C4-2B (cell line): Measurements from ENCODE around the gene NR3C2.

ENCODE experiments used
- H3K27ac ChIP-seq: fragments of 450-650 bp; 2 replicates; pipeline ENCODE4 v1.5.1; 2017
- CTCF ChIP-seq: fragments of 450-650 bp; conservative IDR thresholded peaks from 2 replicates; pipeline ENCODE4 v1.5.1; 2017; ENCODE audit warnings: mild to moderate bottlenecking
- ZFX ChIP-seq: fragments of 450-650 bp; IDR thresholded peaks from 2 replicates; pipeline ENCODE4 v1.6.1; 2017

The NR3C2 gene

GRCh38 chr4:148068065-148068911 lies 373.9 kb downstream of the NR3C2 start:
- TF ChIP-seq ZFX, result no peak
- TF ChIP-seq CTCF, result no peak
- no peak overlapping the region for H3K27ac ChIP-seq

- TF ChIP-seq ZFX, result no peak
- TF ChIP-seq CTCF, result no peak
- H3K27ac ChIP-seq, result no peak overlapping the region
Measured at GRCh38 chr4:148067301-148067916, 374.8 kb downstream of the NR3C2 start.

- TF ChIP-seq CTCF (no peak), ZFX (no peak)
- H3K27ac ChIP-seq, result no peak overlapping the region
Measured at GRCh38 chr4:148065075-148065474, 377.1 kb downstream of the NR3C2 start.

- H3K27ac ChIP-seq, result no peak overlapping the region
- no peak for TF ChIP-seq CTCF
Measured at GRCh38 chr4:148064451-148064850, 377.8 kb downstream of the NR3C2 start.

- no peak overlapping the region for H3K27ac ChIP-seq
- TF ChIP-seq ZFX (no peak), CTCF (no peak)
Measured at GRCh38 chr4:148062301-148062950, 379.8 kb downstream of the NR3C2 start.

- no peak for TF ChIP-seq CTCF
- TF ChIP-seq ZFX, result no peak
- H3K27ac ChIP-seq, result no peak overlapping the region
Measured at GRCh38 chr4:148061795-148062194, 380.4 kb downstream of the NR3C2 start.

- H3K27ac ChIP-seq, result no peak overlapping the region
- TF ChIP-seq CTCF (no peak), ZFX (no peak)
Measured at GRCh38 chr4:148061141-148061481, 381.1 kb downstream of the NR3C2 start.
